Iris pigment epithelial cell (primary cell): Measurements from ENCODE around the gene CELF2.

Experiments used
- DNase-seq: peaks from one replicate; pipeline ENCODE4 v3.0.0-alpha.2; 2011; ENCODE audit warnings: low read depth

CELF2 gene

GRCh38 chr10:11225935-11226334 is 208.3 kb downstream of the CELF2 start:
- DNase-seq: no peak

GRCh38 chr10:11227103-11227502 is 209.4 kb downstream of the CELF2 start:
- DNase-seq: no peak

GRCh38 chr10:11229893-11230292 is 212.2 kb downstream of the CELF2 start:
- DNase-seq: no peak

GRCh38 chr10:11230498-11231167 is 213.0 kb downstream of the CELF2 start:
- no peak for DNase-seq

GRCh38 chr10:11231285-11231684 is 213.6 kb downstream of the CELF2 start:
- no peak for DNase-seq

- no peak for DNase-seq
Measured at GRCh38 chr10:11232222-11232961, 214.7 kb downstream of the CELF2 start.

- DNase-seq: peak; percentile 1
Measured at GRCh38 chr10:11234857-11235531, 217.3 kb downstream of the CELF2 start.

- no peak for DNase-seq
Measured at GRCh38 chr10:11235771-11236170, 218.1 kb downstream of the CELF2 start.

GRCh38 chr10:11236234-11236633 is 218.6 kb downstream of the CELF2 start:
- DNase-seq: no peak

GRCh38 chr10:11237571-11237970 is 219.9 kb downstream of the CELF2 start:
- DNase-seq: no peak

GRCh38 chr10:11238893-11239292 is 221.2 kb downstream of the CELF2 start:
- DNase-seq: no peak

- DNase-seq: no peak
Measured at GRCh38 chr10:11240641-11241040, 223.0 kb downstream of the CELF2 start.

GRCh38 chr10:11242443-11243387 is 225.0 kb downstream of the CELF2 start:
- peak; percentile 5 for DNase-seq

GRCh38 chr10:11243425-11244222 is 226.0 kb downstream of the CELF2 start:
- no peak for DNase-seq

GRCh38 chr10:11245095-11245479 is 227.4 kb downstream of the CELF2 start:
- no peak for DNase-seq

GRCh38 chr10:11245510-11245909 is 227.8 kb downstream of the CELF2 start:
- no peak for DNase-seq

- no peak for DNase-seq
Measured at GRCh38 chr10:11245981-11246590, 228.4 kb downstream of the CELF2 start.

- no peak for DNase-seq
Measured at GRCh38 chr10:11246752-11247467, 229.2 kb downstream of the CELF2 start.

GRCh38 chr10:11249152-11249807 is 231.6 kb downstream of the CELF2 start:
- DNase-seq: no peak

GRCh38 chr10:11249808-11250195 is 232.1 kb downstream of the CELF2 start:
- DNase-seq: no peak
